HepG2 (cell line): ENCODE measurements around the gene MXD1. TPM values are rescaled to one million over a fixed set of nuclear protein-coding genes. Genes with fewer than 3 reads are reported as not detected.
A peak's percentile ranks its signal among the peaks of the same experiment; 100 is the strongest.

Source experiments
- CEBPB ChIP-seq: IDR thresholded peaks from 2 replicates; pipeline ENCODE4 v1.6.1; 2011; ENCODE audit warnings: low read depth, low read length, improper control_type of control experiment, borderline replicate concordance
- HES4 ChIP-seq: sonication (generic); formaldehyde crosslinking; IDR thresholded peaks from 2 replicates; pipeline ENCODE4 v1.9.0; 2021; ENCODE audit warnings: mild to moderate bottlenecking, missing genetic modification reagents, borderline replicate concordance
- NFYC ChIP-seq: IDR thresholded peaks from 2 replicates; pipeline ENCODE4 v1.6.1; 2016; ENCODE audit warnings: missing genetic modification reagents, missing compliant biosample characterization
- POLR2A ChIP-seq, 2 experiments: IDR thresholded peaks; 2 replicates each; pipeline ENCODE4 v1.6.1; 2011; ENCODE audit warnings: low read depth in 2 of 2, low read length in 2 of 2, mild to moderate bottlenecking in 1 of 2, moderate library complexity in 1 of 2; ENCODE audit not compliant: insufficient read depth in 1 of 2
- PRPF4 ChIP-seq: fragments of 200-400 bp; formaldehyde crosslinking; IDR thresholded peaks from 2 replicates; pipeline ENCODE4 v1.6.1; 2016; ENCODE audit warnings: low read length, low read depth; ENCODE audit not compliant: poor library complexity, severe bottlenecking
- RBAK ChIP-seq: sonication (generic); formaldehyde crosslinking; IDR thresholded peaks from 2 replicates; pipeline ENCODE4 v1.5.1; 2020; ENCODE audit warnings: mild to moderate bottlenecking, missing genetic modification reagents
- RNF2 ChIP-seq: fragments of 450-650 bp; conservative IDR thresholded peaks from 2 replicates; pipeline ENCODE4 v1.6.1; 2016; ENCODE audit warnings: low read depth
- TCF7 ChIP-seq: sonication (generic); IDR thresholded peaks from 2 replicates; pipeline ENCODE4 v1.6.1; 2016; ENCODE audit warnings: antibody characterized with exemption, low read depth
- YY1 ChIP-seq: IDR thresholded peaks from 2 replicates; pipeline ENCODE4 v1.6.1; 2011; ENCODE audit warnings: low read length, low read depth, moderate library complexity, mild to moderate bottlenecking; ENCODE audit not compliant: insufficient read depth, insufficient replicate concordance
- ZBTB38 ChIP-seq: sonication (generic); formaldehyde crosslinking; IDR thresholded peaks from 2 replicates; pipeline ENCODE4 v1.5.1; 2020; ENCODE audit warnings: mild to moderate bottlenecking, missing genetic modification reagents
- ZNF225 ChIP-seq: sonication (generic); formaldehyde crosslinking; IDR thresholded peaks from 2 replicates; pipeline ENCODE4 v1.4.0; 2020; ENCODE audit warnings: mild to moderate bottlenecking, missing genetic modification reagents
- ZNF547 ChIP-seq: sonication (generic); formaldehyde crosslinking; IDR thresholded peaks from 2 replicates; pipeline ENCODE4 v1.5.1; 2020; ENCODE audit warnings: mild to moderate bottlenecking, missing genetic modification reagents
- ZNF549 ChIP-seq: sonication (generic); formaldehyde crosslinking; IDR thresholded peaks from 2 replicates; pipeline ENCODE4 v1.5.0; 2020; ENCODE audit warnings: missing genetic modification reagents
- ZNF709 ChIP-seq: sonication (generic); formaldehyde crosslinking; IDR thresholded peaks from 2 replicates; pipeline ENCODE4 v1.5.0; 2020; ENCODE audit warnings: mild to moderate bottlenecking, missing genetic modification reagents
- ZNF713 ChIP-seq: sonication (generic); formaldehyde crosslinking; IDR thresholded peaks from 2 replicates; pipeline ENCODE4 v1.4.0; 2020; ENCODE audit warnings: mild to moderate bottlenecking, missing genetic modification reagents
- ZNF746 ChIP-seq: sonication (generic); formaldehyde crosslinking; IDR thresholded peaks from 2 replicates; pipeline ENCODE4 v1.8.0; 2022; ENCODE audit warnings: mild to moderate bottlenecking, missing genetic modification reagents
- ZSCAN25 ChIP-seq: sonication (generic); formaldehyde crosslinking; IDR thresholded peaks from 2 replicates; pipeline ENCODE4 v1.8.0; 2022; ENCODE audit warnings: mild to moderate bottlenecking, missing genetic modification reagents
- polyA plus RNA-seq, 8 experiments: library from polyadenylated mRNA; depleted of rRNA in 3 of 8; stranded (reverse) in 7 of 8; unstranded in 1 of 8; fragments of >200 nt; fragmentation: Illumina TruSeq in 4 of 8; extraction: Trizol in 4 of 8; gene quantifications; 2 replicates each; pipeline versions ENCODE4 v1.2.1 to v1.2.3, GENCODE V29; 2011 to 2016; ENCODE audit warnings: low read depth in 4 of 8, missing spikeins in 1 of 8, mixed read lengths in 1 of 8; ENCODE audit not compliant: insufficient read depth in 1 of 8
- total RNA-seq, 5 experiments: library from RNA; depleted of rRNA; stranded (reverse); fragments of >200 nt; fragmentation: Illumina TruSeq; extraction: Trizol; gene quantifications; 2 replicates each; pipeline ENCODE4 v1.2.3, GENCODE V29; 2016; ENCODE audit warnings: low read depth in 1 of 5
- TF ChIP-seq, protein P1 (sequence below): sonication (generic); formaldehyde crosslinking; IDR thresholded peaks from 2 replicates; pipeline ENCODE4 v1.5.1; 2020; ENCODE audit warnings: mild to moderate bottlenecking, missing genetic modification reagents, moderate library complexity
- TF ChIP-seq, protein P2 (sequence below): sonication (generic); formaldehyde crosslinking; IDR thresholded peaks from 2 replicates; pipeline ENCODE4 v1.5.0; 2020; ENCODE audit warnings: mild to moderate bottlenecking, missing genetic modification reagents, borderline replicate concordance
- TF ChIP-seq, protein P3 (sequence below): IDR thresholded peaks from 2 replicates; pipeline ENCODE4 v1.6.1; 2012; ENCODE audit warnings: low read length, improper control_type of control experiment

The MXD1 gene
- total and polyA plus RNA-seq, 2 of the 13 experiments (the other 11 are each of a cell fraction or from before 2014, with no cell fraction given) = 6.4 to 14.9 TPM

DNA sequence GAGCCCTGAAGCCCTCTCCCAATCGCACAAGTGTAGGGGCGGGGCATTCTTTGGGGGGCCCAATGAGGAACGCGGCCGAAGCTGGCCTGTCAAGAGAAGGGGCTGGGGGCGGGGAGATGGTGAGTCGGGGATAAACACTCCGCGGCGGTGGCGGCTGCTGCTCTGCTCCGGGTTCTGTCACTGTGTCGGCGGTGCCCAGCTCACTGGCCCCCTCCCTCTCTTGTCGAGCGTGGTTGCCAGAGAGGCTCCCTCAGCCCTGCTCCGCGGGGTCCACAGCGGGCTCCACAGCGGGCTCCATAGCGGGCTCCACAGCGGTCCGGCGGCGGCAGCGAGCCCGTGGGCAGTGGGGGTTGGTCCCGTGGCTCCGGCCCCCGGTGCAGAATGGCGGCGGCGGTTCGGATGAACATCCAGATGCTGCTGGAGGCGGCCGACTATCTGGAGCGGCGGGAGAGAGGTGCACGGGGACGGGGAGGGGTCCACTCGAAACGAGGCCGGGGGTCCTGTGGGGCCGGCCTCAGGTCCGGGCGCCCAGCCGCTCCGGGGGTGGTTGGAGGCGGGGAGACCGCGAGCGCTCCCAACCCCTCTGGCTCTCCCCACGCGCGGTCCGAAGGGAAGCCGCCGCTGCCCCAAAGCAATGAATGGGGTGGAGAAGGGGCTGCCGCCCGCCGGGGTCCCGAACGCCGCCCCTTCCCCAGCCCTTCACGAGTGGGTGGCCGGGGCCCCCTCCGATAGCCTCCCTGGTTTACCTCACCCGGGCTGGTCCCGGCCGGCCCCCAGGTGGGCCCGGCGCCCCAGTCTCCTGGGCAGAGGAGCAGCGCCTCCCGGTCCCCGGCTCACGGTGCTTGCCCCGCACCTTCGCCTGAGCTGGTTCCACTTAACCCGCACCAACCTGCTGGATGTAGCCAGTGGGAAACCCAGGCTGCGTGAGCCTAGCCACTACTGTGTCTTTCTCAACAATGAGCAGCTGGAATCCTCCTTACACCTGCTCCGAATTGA, at the start of gene MXD1 (continued):
- peak; percentile 89 to 95 for TF ChIP-seq POLR2A (IDR thresholded peaks at IDR 0.05; ENCODE audit: insufficient read depth in 1 of 2, low read depth in 2 of 2, low read length in 2 of 2)
- TF ChIP-seq, protein P1, sequence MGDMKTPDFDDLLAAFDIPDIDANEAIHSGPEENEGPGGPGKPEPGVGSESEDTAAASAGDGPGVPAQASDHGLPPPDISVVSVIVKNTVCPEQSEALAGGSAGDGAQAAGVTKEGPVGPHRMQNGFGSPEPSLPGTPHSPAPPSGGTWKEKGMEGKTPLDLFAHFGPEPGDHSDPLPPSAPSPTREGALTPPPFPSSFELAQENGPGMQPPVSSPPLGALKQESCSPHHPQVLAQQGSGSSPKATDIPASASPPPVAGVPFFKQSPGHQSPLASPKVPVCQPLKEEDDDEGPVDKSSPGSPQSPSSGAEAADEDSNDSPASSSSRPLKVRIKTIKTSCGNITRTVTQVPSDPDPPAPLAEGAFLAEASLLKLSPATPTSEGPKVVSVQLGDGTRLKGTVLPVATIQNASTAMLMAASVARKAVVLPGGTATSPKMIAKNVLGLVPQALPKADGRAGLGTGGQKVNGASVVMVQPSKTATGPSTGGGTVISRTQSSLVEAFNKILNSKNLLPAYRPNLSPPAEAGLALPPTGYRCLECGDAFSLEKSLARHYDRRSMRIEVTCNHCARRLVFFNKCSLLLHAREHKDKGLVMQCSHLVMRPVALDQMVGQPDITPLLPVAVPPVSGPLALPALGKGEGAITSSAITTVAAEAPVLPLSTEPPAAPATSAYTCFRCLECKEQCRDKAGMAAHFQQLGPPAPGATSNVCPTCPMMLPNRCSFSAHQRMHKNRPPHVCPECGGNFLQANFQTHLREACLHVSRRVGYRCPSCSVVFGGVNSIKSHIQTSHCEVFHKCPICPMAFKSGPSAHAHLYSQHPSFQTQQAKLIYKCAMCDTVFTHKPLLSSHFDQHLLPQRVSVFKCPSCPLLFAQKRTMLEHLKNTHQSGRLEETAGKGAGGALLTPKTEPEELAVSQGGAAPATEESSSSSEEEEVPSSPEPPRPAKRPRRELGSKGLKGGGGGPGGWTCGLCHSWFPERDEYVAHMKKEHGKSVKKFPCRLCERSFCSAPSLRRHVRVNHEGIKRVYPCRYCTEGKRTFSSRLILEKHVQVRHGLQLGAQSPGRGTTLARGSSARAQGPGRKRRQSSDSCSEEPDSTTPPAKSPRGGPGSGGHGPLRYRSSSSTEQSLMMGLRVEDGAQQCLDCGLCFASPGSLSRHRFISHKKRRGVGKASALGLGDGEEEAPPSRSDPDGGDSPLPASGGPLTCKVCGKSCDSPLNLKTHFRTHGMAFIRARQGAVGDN (CRISPR knock-in tag) = no peak
- TF ChIP-seq ZNF709 (CRISPR knock-in tag) = no peak; the same call in 1 of the 2 replicates
- TF ChIP-seq HES4 (CRISPR knock-in tag) = no peak
- no peak for TF ChIP-seq CEBPB
- TF ChIP-seq, protein P2, sequence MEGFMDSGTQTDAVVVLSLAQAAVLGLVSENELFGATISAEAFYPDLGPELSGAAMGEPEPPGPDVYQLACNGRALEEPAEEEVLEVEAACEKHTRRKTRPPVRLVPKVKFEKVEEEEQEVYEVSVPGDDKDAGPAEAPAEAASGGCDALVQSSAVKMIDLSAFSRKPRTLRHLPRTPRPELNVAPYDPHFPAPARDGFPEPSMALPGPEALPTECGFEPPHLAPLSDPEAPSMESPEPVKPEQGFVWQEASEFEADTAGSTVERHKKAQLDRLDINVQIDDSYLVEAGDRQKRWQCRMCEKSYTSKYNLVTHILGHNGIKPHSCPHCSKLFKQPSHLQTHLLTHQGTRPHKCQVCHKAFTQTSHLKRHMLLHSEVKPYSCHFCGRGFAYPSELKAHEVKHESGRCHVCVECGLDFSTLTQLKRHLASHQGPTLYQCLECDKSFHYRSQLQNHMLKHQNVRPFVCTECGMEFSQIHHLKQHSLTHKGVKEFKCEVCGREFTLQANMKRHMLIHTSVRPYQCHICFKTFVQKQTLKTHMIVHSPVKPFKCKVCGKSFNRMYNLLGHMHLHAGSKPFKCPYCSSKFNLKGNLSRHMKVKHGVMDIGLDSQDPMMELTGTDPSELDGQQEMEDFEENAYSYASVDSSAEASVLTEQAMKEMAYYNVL (CRISPR knock-in tag) = no peak; the same call in 1 of the 2 replicates
- no peak for TF ChIP-seq ZNF746
- TF ChIP-seq TCF7 = no peak
- TF ChIP-seq, protein P3, sequence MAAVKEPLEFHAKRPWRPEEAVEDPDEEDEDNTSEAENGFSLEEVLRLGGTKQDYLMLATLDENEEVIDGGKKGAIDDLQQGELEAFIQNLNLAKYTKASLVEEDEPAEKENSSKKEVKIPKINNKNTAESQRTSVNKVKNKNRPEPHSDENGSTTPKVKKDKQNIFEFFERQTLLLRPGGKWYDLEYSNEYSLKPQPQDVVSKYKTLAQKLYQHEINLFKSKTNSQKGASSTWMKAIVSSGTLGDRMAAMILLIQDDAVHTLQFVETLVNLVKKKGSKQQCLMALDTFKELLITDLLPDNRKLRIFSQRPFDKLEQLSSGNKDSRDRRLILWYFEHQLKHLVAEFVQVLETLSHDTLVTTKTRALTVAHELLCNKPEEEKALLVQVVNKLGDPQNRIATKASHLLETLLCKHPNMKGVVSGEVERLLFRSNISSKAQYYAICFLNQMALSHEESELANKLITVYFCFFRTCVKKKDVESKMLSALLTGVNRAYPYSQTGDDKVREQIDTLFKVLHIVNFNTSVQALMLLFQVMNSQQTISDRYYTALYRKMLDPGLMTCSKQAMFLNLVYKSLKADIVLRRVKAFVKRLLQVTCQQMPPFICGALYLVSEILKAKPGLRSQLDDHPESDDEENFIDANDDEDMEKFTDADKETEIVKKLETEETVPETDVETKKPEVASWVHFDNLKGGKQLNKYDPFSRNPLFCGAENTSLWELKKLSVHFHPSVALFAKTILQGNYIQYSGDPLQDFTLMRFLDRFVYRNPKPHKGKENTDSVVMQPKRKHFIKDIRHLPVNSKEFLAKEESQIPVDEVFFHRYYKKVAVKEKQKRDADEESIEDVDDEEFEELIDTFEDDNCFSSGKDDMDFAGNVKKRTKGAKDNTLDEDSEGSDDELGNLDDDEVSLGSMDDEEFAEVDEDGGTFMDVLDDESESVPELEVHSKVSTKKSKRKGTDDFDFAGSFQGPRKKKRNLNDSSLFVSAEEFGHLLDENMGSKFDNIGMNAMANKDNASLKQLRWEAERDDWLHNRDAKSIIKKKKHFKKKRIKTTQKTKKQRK = no peak
- TF ChIP-seq YY1 = no peak
- TF ChIP-seq RBAK (CRISPR knock-in tag) = no peak
- no peak for TF ChIP-seq ZNF713 (CRISPR knock-in tag)
- TF ChIP-seq ZNF547 = no peak
- no peak for TF ChIP-seq ZNF549
- TF ChIP-seq PRPF4 = no peak
- no peak for TF ChIP-seq RNF2
- no peak; the same call in 1 of the 2 replicates for TF ChIP-seq NFYC (CRISPR knock-in tag)
- TF ChIP-seq ZSCAN25 (CRISPR knock-in tag) = no peak
- TF ChIP-seq ZBTB38 = no peak
- peak; percentile 54; the same call in 1 of the 2 replicates for TF ChIP-seq ZNF225 (CRISPR knock-in tag)
